HG03066 (cell line): ENCODE measurements around the gene CFAP61.
"Not testable (repeated sequence)": the region's sequence is repeated elsewhere in the genome, so short reads cannot be mapped to it uniquely, and the experiment has no call there.

Source experiments
- ATAC-seq: cut with Tn5 transposase; IDR thresholded peaks from one replicate; pipeline ENCODE4 v1.9.1; 2021; ENCODE audit warnings: low read depth; ENCODE audit not compliant: unreplicated experiment

The CFAP61 gene

GRCh38 chr20:20227013-20227571 lies 174.8 kb downstream of the CFAP61 start:
- no peak for ATAC-seq

- no peak for ATAC-seq
Observed at GRCh38 chr20:20228351-20228750, 176.0 kb downstream of the CFAP61 start.

GRCh38 chr20:20229595-20229994 lies 177.3 kb downstream of the CFAP61 start:
- ATAC-seq: no peak

- no peak for ATAC-seq
Observed at GRCh38 chr20:20230741-20231140, 178.4 kb downstream of the CFAP61 start.

GRCh38 chr20:20231528-20232298 lies 179.4 kb downstream of the CFAP61 start:
- ATAC-seq: no peak

- ATAC-seq: no peak
Observed at GRCh38 chr20:20233041-20233514, 180.7 kb downstream of the CFAP61 start.

GRCh38 chr20:20235681-20236080 lies 183.3 kb downstream of the CFAP61 start:
- no peak for ATAC-seq

GRCh38 chr20:20237093-20237959 lies 185.0 kb downstream of the CFAP61 start:
- ATAC-seq: no peak

GRCh38 chr20:20241976-20242375 lies 189.6 kb downstream of the CFAP61 start:
- no peak for ATAC-seq

GRCh38 chr20:20244384-20244783 lies 192.1 kb downstream of the CFAP61 start:
- ATAC-seq: not testable (repeated sequence)

- ATAC-seq: no peak
Observed at GRCh38 chr20:20246996-20247633, 194.8 kb downstream of the CFAP61 start.

- ATAC-seq: no peak
Observed at GRCh38 chr20:20248620-20249200, 196.4 kb downstream of the CFAP61 start.

GRCh38 chr20:20251317-20251716 lies 199.0 kb downstream of the CFAP61 start:
- no peak for ATAC-seq

GRCh38 chr20:20251836-20252235 lies 199.5 kb downstream of the CFAP61 start:
- ATAC-seq: no peak

GRCh38 chr20:20253039-20253743 lies 200.9 kb downstream of the CFAP61 start:
- ATAC-seq: no peak

GRCh38 chr20:20253744-20254330 lies 201.5 kb downstream of the CFAP61 start:
- ATAC-seq: no peak

- ATAC-seq: no peak
Observed at GRCh38 chr20:20255099-20255498, 202.8 kb downstream of the CFAP61 start.

GRCh38 chr20:20259533-20259932 lies 207.2 kb downstream of the CFAP61 start:
- no peak for ATAC-seq

GRCh38 chr20:20261159-20261558 lies 208.8 kb downstream of the CFAP61 start:
- ATAC-seq: no peak
